Activated effector memory CD4-positive, alpha-beta T cell treated with anti-CD3 and anti-CD28 coated beads, Interleukin-2, amount 50 U/mL, for 16 hours (primary cell): ENCODE results near the gene SULT4A1.
"Not testable (repeated sequence)": the region's sequence is repeated elsewhere in the genome, so short reads cannot be mapped to it uniquely, and the experiment has no call there.

Experiments used
- DNase-seq: peaks from one replicate; pipeline ENCODE4 v3.0.0-alpha.2; 2020

SULT4A1 gene

GRCh38 chr22:43862074-43862881 is at the start of gene SULT4A1:
Gene SULT4A1 (minus strand): TSS chr22:43862513. CDS start chr22:43862382, 131 bp downstream.
- peak; percentile 59 for DNase-seq

DNA sequence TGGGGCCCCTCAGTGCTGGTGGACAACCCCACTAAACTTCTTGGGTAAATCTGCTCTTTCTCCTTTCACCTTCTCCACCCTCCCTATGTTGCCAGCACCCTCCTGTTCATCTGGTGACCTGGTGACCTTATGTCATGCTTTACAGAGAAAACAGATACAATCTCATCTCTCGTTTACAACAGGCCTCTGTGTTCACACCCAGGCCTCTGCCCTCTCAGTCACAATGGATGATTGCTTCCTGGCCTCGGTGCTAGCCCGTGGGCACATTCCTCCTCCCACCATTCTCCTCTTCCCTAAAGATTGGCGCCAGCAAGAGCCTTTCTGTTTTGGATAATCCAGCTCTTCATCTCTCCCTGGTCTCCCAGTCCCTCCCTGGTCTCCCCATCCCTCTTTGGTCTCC is 49.0 kb upstream of the SULT4A1 start:
- no peak for DNase-seq

- no peak for DNase-seq
Measured at GRCh38 chr22:43910178-43910695, 47.9 kb upstream of the SULT4A1 start.

GRCh38 chr22:43909708-43910107 is 47.4 kb upstream of the SULT4A1 start:
- DNase-seq, result no peak

DNA sequence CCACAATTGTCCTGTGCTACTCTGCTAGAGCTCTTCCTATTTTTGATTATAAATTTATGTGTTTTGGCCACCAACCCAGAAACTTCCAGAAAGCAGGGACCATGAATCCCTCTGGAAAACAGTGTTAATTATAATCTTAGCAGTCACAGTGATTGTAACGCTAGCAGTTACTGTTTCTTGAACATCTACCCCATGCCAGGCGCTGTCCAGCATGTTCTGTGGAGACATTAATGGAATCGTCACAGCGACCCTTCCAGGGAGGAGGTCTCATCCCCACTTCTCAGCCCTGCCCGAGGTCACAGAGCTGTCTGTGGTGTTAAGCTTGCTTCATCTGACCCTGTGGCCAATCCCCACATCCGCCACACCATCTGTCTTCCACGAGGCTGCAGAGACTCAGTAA is 43.4 kb upstream of the SULT4A1 start:
- no peak for DNase-seq

GRCh38 chr22:43904412-43904811 is 42.1 kb upstream of the SULT4A1 start:
- peak; percentile 71 for DNase-seq

DNA sequence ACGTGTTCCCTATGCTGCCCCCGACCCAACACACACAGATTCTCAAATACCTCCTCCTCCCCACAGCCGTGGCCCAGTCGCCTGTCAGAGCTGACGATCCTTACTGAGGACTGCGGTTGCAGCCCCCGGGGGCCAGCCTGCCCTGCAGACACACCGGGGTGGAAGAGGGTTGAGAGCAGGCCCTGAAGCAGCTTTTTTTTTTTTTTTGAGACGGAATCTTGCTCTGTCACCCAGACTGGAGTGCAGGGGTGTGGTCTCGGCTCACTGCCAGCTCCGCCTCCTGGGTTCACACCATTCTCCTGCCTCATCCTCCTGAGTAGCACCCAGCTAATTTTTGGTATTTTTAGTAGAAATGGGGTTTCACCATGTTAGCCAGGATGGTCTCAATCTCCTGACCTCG is 40.7 kb upstream of the SULT4A1 start:
- DNase-seq, result not testable (repeated sequence)

GRCh38 chr22:43901976-43902643 is 39.8 kb upstream of the SULT4A1 start:
- DNase-seq, result no peak

GRCh38 chr22:43900206-43900605 is 37.9 kb upstream of the SULT4A1 start:
- DNase-seq, result no peak

DNA sequence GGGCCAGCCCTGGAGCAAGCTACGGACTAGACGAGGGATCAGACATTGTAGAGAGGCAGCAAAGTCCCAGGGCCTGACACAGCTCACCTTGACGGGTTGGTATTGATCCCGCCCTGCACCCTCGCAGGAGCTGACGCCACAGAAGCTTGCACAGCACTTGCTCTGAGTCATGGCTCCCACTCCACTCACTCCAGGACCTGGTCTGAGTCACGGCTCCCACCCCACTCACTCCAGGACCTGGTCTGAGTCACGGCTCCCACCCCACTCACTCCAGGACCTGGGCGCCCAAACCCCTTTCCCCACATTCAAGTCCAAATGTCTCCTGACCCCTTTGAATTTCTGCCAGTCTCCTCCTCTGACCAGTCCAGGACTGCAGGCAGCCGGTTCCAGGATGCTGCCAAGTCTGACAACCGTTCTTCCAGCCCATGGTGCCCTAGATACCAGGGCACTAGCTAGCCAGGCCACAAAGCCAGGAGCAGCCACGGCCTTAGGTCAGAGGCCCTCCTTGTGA is 35.5 kb upstream of the SULT4A1 start:
- no peak for DNase-seq

DNA sequence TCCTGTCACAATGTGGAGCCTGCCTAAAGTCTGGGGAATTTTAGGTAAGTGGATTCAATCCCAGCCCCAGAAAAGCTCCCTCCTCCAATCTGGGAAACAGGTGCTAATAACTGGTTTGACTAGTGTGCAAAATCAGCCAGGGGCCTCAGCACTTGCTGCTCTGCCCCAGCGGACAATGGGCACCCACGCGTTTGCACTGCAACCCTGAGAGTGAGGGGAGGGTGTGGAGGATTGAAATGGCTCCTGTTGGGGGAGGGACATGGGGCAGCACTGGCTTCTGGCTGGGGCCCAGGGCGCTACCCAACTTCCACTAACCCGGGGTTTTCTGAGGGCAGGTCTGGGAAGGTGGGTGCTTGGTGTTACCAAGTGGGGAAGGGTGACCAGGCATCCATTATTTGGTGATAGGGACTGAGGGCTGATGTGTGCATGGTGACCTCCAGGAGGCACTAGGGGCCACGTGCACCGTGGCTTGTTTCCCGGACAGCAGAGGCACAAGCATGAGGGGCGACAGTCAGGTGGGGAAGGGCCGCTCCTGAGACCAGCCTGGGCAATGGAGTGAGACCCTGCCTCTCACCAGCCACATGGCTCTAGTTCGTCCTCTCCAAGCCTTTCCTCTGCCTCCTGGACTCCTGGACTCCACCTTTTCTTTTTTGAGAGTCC is 33.8 kb upstream of the SULT4A1 start:
- DNase-seq, result no peak

GRCh38 chr22:43894122-43894521 is 31.8 kb upstream of the SULT4A1 start:
- no peak for DNase-seq

DNA sequence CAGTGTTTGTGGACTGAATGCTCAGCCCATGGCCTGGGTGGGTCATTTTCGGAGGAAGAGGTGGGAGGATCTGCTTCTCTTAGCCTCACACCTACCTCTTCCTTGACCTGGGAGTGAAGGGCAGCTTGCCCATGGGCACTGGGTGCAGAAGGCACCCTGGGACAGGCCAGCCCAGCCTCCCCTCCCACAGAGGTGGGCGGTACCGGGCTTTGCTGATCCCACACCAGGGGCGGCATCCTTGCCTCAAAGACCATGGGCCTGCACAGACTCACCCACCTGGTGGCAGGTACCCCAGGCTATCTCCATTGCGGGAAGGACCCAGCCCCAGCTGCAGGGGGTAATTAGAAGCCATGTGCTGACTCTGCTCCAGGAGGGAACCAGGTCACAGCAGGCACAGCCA is 31.0 kb upstream of the SULT4A1 start:
- no peak for DNase-seq

DNA sequence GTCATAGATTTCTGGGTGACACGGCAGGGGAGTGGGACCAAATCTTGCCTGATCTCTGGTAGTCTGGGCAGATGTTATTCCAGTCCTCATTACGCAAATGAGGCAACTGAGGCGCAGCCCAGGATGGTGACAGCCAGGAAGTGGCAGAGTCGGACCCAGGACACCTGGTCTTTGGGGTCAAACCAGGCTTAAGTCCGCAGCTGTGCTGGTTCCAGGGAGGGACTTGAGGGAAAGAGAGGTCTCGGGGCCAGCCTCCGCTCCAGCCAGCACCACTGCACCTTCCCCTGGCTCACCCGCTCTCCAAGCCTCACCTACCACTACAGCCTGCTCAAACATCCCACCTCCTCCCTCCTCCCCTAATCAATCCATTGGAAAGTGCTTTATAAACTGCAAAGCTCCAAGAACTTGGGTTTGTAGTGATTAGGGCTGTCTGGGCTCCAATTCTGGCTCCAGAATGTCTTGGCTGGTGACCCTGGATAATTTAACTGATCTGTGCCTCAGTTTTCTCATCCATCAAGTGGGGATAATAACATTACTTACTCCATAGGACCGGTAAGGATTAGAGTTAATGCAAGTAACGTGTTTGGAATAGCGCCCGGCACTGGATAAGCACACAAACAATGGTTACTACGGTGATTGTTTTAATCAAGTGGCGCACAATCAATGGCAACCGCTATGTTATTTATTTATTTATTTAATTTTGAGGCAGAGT is 30.0 kb upstream of the SULT4A1 start:
- DNase-seq, result no peak

GRCh38 chr22:43891360-43892182 is 29.3 kb upstream of the SULT4A1 start, which contains the start of gene PNPLA5:
Gene PNPLA5 (minus strand): TSS chr22:43892013. CDS start chr22:43891880, 133 bp downstream.
- peak; percentile 67 for DNase-seq

- no peak for DNase-seq
Measured at GRCh38 chr22:43890901-43891331, 28.6 kb upstream of the SULT4A1 start.

DNA sequence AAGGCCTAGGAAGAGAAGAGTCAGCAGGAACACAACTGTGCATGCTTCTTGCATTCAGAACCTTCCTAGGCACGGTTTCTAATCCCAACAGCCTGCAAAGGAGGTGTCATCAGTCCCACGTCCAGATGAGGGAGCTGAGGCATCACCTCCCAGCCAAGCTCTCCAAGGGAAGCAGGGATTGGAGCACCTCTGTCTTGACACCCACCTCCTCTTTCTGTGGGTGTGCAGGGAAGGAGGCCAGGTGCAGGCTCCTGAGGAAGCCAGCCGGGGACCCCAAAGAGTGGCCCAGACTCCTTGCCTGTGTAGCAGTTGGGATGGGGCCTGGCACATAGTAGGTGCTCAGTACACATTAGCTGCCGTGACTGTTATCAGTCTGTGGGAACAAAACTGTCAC is 27.5 kb upstream of the SULT4A1 start:
- no peak for DNase-seq

DNA sequence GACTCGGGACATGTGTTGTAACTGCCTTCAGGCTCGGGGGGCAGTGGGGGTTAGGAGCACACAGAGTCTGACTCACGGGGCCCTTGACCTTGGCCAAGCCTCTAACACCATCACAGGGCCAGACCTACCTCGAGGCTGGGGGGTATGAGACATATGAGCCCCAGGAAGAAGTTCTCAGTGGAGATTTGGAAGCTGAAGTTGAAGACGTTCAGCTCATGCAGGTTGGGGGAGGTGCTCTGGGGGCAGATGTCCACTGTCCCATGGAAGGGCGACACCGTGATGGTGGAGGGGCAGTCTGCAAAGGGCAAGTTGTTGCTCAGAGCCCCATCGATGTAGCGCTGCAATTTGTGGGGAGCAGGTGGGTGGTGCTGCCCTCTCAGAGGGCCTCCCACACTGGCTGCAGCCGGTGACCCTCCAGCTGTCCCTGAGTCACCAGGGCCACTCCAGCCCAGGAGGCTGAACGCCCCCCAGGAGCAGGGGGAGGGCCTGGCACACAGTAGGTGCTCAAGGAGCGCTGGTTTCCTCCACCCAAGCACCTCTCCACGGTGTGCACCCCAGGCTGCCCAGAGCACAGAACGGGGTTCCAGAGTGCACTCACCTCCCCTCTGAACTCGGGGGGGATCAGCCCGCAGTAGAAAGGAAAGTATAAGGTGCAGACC is 27.0 kb upstream of the SULT4A1 start:
- peak; percentile 36 for DNase-seq

- peak; percentile 1 for DNase-seq
Measured at GRCh38 chr22:43888740-43889139, 26.4 kb upstream of the SULT4A1 start.

DNA sequence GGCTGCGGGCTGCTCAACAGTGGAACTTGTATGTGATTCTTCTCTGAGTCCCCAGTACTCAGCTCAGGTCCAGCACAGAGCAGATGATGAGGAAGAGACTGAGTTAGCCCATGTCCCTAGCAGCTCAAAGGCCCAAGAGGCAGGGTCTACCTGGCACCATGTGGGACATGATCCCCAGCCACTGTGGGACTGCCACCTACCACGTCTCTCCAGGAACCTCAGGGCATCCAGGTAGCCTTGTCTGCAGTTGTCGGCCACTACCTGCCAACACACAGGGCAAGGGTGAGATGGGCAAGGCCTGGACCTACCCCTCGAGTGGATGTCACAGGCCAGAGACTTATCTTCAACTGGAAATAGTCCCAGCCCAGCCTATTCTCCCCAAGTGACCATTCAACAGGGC is 25.1 kb upstream of the SULT4A1 start:
- peak; percentile 57 for DNase-seq

GRCh38 chr22:43886231-43886630 is 23.9 kb upstream of the SULT4A1 start:
- DNase-seq, result peak; percentile 57
